Measurements from ENCODE around the gene DYRK1B.

Gene DYRK1B

DNA sequence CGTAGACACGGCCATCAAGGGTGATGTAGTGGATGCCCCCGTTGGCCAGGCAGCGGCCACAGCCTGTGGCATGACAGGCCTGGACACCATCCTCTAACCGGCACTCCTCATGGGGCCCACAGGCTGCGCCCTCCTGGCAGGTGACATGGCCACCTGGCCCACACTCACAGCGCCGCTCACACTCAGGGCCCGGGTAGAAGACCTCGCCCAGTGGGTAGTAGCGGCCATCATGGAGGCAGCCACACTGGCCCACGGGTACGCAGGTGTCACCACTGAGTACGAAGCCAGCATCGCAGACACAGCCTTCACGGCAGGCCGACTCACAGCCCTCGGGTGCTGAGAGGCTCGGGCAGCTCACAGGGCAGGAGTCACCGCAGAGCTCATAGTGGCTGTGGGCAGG lies 39.4 kb upstream of the DYRK1B start:
- no peak overlapping the region for H3K4me3 ChIP-seq (ENCODE audit: low read length)
- H3K4me1 ChIP-seq (ENCODE audit: control insufficient read depth, insufficient read depth, low read length), result no peaks in the 10 kb centered on the region
- H3K9ac ChIP-seq (ENCODE audit: low read length), result no peak overlapping the region
- no peaks in the 10 kb centered on the region for H3K9me3 ChIP-seq (ENCODE audit: control insufficient read depth, low read length)
- peaks cover 4% of the 10 kb centered on the region for H3K27me3 ChIP-seq (ENCODE audit: control insufficient read depth, insufficient read depth, low read length)
- H3K36me3 ChIP-seq (ENCODE audit: control insufficient read depth, insufficient read depth, low read length), result peaks cover 6% of the 10 kb centered on the region

DNA sequence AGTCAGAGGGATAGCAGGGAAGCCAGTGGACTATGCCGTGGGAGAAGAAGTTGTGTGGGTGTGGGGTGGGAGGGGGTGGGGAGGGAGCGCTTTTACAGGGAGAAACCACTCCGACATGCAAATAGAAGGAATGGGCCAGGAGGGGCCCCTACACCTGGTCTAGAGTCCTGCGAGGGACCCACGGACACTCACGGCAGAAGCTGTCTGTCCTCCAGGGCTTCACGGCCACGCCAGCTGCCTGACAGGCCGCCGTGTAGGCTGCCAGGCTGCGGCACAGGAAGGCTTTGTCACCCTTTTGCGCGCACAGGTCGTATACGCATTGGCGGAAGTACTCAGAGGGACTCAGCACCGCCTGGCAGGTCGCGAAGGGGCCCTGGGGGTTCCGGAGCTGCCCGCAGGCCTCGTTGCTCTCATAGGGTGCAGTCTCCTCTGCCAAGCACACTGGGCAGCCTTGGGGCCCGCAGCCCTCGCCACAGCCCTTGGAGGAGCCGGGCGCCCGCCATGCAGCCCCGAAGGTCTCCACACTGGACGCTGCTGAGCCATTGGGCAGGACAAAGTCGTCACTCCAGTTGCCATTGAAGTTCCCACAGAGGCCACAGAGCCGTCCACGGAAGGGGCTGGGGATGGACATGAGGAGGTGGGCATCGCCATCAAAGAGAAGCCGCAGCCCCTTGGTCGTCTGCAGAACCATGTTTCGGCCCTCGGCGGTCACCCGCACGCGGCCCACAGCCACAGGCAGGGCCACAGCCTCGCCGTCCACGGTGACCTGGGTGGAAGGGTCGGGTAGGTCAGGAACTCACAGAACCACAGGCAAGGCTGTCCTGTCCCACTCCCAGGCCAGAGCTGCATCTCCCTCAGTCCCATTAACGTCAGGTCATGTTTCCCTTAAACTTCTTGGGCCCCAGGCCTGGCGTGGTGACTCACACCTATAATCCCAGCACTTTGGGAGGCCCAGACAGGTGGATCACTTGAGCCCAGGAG lies 38.2 kb upstream of the DYRK1B start:
- Histone ChIP-seq H3K9ac (ENCODE audit: low read length) (no peak overlapping the region), H3K4me3 (ENCODE audit: low read length) (no peak overlapping the region), H3K27me3 (ENCODE audit: control insufficient read depth, insufficient read depth, low read length) (peaks cover 4% of the 10 kb centered on the region), H3K4me1 (ENCODE audit: control insufficient read depth, insufficient read depth, low read length) (no peaks in the 10 kb centered on the region), H3K36me3 (ENCODE audit: control insufficient read depth, insufficient read depth, low read length) (peaks cover 10% of the 10 kb centered on the region), H3K9me3 (ENCODE audit: control insufficient read depth, low read length) (no peaks in the 10 kb centered on the region)

DNA sequence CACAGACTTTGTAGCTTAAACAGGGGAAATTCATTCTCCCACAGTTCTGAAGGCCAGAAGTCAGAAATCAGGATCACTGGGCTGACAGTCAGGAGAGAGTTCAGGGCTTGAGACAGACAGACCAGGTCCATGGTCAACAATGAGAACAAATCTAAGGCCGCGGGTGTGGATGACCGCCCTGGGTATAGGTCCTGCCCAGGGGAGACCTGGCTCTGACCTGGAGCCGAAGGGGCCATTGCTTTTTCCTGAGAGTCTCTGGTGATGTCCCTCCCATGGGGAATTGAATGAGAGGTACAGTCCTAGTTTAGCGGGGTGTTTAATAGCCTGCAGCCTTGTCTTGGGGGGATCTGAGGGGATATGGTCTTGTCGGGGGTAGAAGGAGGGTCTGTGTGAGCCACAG lies 37.4 kb upstream of the DYRK1B start:
- no peaks in the 10 kb centered on the region for H3K4me1 ChIP-seq (ENCODE audit: control insufficient read depth, insufficient read depth, low read length)
- H3K4me3 ChIP-seq (ENCODE audit: low read length), result no peak overlapping the region
- no peak overlapping the region for H3K9ac ChIP-seq (ENCODE audit: low read length)
- peaks cover 4% of the 10 kb centered on the region for H3K27me3 ChIP-seq (ENCODE audit: control insufficient read depth, insufficient read depth, low read length)
- no peaks in the 10 kb centered on the region for H3K9me3 ChIP-seq (ENCODE audit: control insufficient read depth, low read length)
- peaks cover 12% of the 10 kb centered on the region for H3K36me3 ChIP-seq (ENCODE audit: control insufficient read depth, insufficient read depth, low read length)

DNA sequence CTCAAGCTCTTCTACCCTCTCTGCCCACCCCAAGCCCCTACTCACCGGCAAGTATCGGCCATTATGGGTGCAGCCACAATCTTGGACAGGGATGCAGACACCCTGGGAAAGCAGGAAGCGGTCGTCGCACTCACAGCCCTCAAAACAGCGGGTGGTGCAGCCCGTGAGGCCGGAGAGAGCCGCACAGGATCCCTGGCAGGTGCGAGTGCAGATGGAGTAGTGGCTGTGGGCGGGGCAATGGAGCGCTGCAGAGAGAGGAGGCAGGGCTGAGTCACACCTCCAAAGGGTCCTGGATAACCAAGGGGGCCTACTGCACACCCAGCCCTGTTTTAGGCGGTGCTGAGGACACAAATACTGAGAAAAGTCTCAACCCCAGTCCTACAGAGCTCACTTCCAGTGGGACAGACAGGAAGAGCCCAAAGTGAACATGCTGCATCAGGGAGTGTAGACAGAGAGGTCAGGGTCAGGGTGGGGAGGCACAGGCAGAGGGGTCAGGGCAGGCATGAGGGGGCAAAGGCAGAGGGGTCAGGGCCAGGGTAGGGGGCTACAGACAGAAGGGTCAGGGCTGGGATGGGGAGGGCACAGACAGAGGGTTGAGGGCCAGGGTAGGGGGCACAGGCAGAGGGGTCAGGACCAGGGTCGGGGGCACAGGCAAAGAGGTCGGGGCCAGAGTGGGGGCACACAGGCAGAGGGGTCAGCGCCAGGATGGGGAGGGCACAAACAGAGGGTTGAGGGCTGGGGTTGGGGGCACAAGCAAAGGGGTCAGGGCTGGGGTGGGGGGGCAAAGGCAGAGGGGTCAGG lies 36.4 kb upstream of the DYRK1B start:
- Histone ChIP-seq H3K9ac (ENCODE audit: low read length) (no peak overlapping the region), H3K4me1 (ENCODE audit: control insufficient read depth, insufficient read depth, low read length) (no peaks in the 10 kb centered on the region), H3K4me3 (ENCODE audit: low read length) (no peak overlapping the region), H3K9me3 (ENCODE audit: control insufficient read depth, low read length) (no peaks in the 10 kb centered on the region), H3K27me3 (ENCODE audit: control insufficient read depth, insufficient read depth, low read length) (no peaks in the 10 kb centered on the region), H3K36me3 (ENCODE audit: control insufficient read depth, insufficient read depth, low read length) (peaks cover 12% of the 10 kb centered on the region)

DNA sequence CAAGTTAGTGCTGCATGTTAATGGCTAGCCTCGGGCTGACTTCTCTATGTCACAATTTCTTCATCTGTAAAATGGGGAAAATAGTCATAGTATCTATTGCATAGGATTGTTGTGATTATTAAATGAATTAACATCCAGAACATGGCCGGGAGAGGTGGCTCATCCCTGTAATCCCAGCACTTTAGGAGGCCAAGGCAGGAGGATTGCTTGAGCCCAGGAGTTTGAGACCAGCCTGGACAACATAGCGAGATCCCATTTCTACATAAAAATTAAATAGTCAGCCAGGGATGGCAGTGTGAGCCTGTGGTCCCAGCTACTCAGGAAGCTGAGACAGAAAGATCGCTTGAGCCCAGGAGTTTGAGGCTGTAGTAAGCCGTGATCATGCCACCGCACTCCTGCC lies 34.0 kb upstream of the DYRK1B start:
- no peaks in the 10 kb centered on the region for H3K27me3 ChIP-seq (ENCODE audit: control insufficient read depth, insufficient read depth, low read length)
- H3K4me1 ChIP-seq (ENCODE audit: control insufficient read depth, insufficient read depth, low read length), result no peaks in the 10 kb centered on the region
- H3K9ac ChIP-seq (ENCODE audit: low read length), result no peak overlapping the region
- no peaks in the 10 kb centered on the region for H3K9me3 ChIP-seq (ENCODE audit: control insufficient read depth, low read length)
- no peak overlapping the region for H3K4me3 ChIP-seq (ENCODE audit: low read length)
- H3K36me3 ChIP-seq (ENCODE audit: control insufficient read depth, insufficient read depth, low read length), result peaks cover 17% of the 10 kb centered on the region

DNA sequence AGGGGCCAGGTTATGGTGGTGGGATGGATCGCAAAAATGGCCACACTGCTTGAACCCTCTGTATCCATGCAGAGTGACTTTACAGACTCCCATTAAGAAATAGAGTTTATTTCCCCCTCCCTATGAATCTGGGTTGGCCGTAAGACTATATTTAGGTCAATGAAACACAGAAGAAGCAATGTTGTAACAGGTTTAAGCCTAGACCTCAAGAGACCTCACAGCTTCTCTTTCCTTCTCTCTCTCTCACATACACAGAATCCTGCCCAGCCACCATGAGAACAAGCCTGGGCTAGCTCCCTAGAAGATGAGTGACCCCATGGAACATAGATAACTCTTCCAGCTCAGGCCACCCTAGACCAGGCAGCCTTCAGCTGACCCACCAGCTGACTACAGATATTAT lies 33.2 kb upstream of the DYRK1B start:
- H3K4me1 ChIP-seq (ENCODE audit: control insufficient read depth, insufficient read depth, low read length), result no peaks in the 10 kb centered on the region
- no peaks in the 10 kb centered on the region for H3K9me3 ChIP-seq (ENCODE audit: control insufficient read depth, low read length)
- H3K27me3 ChIP-seq (ENCODE audit: control insufficient read depth, insufficient read depth, low read length), result no peaks in the 10 kb centered on the region
- H3K4me3 ChIP-seq (ENCODE audit: low read length), result no peak overlapping the region
- peaks cover 14% of the 10 kb centered on the region for H3K36me3 ChIP-seq (ENCODE audit: control insufficient read depth, insufficient read depth, low read length)
- H3K9ac ChIP-seq (ENCODE audit: low read length), result no peak overlapping the region

DNA sequence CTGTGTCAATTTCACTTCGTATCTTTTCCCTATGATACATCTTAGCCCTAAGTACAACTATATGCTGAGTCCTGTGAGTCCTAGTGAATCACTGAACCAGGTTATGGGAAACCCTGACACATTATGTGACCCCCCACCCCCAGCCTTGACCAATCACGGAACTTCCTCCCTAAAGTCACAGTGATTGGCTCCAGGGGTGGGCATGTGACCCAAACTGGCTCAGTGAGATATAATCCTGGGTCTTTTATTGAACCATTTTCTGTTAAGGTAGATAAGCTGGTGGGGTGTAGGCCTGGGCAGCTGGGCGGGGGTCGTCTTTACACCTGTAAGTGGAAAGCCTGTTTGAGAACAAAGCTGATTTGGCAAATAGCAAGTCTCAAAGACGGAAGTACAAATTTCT lies 32.0 kb upstream of the DYRK1B start:
- no peaks in the 10 kb centered on the region for H3K27me3 ChIP-seq (ENCODE audit: control insufficient read depth, insufficient read depth, low read length)
- H3K4me3 ChIP-seq (ENCODE audit: low read length), result no peak overlapping the region
- H3K36me3 ChIP-seq (ENCODE audit: control insufficient read depth, insufficient read depth, low read length), result peaks cover 14% of the 10 kb centered on the region
- no peaks in the 10 kb centered on the region for H3K9me3 ChIP-seq (ENCODE audit: control insufficient read depth, low read length)
- H3K9ac ChIP-seq (ENCODE audit: low read length), result no peak overlapping the region
- H3K4me1 ChIP-seq (ENCODE audit: control insufficient read depth, insufficient read depth, low read length), result no peaks in the 10 kb centered on the region

DNA sequence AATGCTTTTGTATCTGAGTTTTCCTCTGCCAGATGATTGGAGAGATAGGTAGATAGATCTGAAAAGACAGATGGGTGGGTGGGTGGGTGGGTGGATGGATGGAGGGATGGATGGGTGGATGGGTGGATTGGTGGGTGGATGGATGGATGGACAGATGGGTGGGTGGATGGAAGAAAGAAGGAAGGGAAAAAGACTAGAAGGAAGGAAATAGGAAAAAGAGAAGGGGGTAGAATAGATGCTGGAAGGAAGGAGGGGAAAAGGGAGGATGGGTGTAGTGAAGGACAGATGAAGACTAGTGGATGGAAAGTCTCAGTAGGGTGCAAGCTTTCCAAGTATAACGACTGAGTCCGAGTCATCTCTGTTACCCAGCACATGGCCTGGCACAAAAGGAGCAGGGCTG lies 31.2 kb upstream of the DYRK1B start:
- Histone ChIP-seq H3K4me3 (ENCODE audit: low read length) (no peak overlapping the region), H3K9me3 (ENCODE audit: control insufficient read depth, low read length) (no peaks in the 10 kb centered on the region), H3K27me3 (ENCODE audit: control insufficient read depth, insufficient read depth, low read length) (no peaks in the 10 kb centered on the region)

DNA sequence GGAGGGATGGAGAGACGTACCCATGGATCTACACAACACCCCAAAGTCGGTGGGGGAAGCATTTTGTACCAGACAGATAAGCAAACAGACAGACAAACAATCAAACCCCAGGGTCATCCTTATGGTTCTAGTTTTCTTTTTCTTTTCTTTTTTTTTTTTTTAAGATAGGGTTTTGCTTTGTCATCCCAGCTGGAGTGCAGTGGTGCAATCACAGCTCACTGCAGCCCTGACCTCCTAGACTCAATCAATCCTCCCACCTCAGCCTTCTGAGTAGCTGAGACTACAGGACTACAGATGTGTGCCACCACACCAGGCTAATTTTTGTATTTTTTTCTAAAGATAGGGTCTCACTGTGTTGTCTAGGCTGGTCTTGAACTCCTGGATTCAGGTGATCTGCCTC lies 30.2 kb upstream of the DYRK1B start:
- H3K4me3 ChIP-seq (ENCODE audit: low read length), result no peak overlapping the region
- H3K9me3 ChIP-seq (ENCODE audit: control insufficient read depth, low read length), result no peaks in the 10 kb centered on the region
- H3K4me1 ChIP-seq (ENCODE audit: control insufficient read depth, insufficient read depth, low read length), result no peaks in the 10 kb centered on the region
- no peaks in the 10 kb centered on the region for H3K27me3 ChIP-seq (ENCODE audit: control insufficient read depth, insufficient read depth, low read length)
- no peak overlapping the region for H3K9ac ChIP-seq (ENCODE audit: low read length)
- H3K36me3 ChIP-seq (ENCODE audit: control insufficient read depth, insufficient read depth, low read length), result peaks cover 14% of the 10 kb centered on the region

More for the DNA sequence above, 31.2 kb upstream of the DYRK1B start:
- Histone ChIP-seq H3K4me1 (ENCODE audit: control insufficient read depth, insufficient read depth, low read length) (no peaks in the 10 kb centered on the region), H3K36me3 (ENCODE audit: control insufficient read depth, insufficient read depth, low read length) (peaks cover 14% of the 10 kb centered on the region), H3K9ac (ENCODE audit: low read length) (no peak overlapping the region)

DNA sequence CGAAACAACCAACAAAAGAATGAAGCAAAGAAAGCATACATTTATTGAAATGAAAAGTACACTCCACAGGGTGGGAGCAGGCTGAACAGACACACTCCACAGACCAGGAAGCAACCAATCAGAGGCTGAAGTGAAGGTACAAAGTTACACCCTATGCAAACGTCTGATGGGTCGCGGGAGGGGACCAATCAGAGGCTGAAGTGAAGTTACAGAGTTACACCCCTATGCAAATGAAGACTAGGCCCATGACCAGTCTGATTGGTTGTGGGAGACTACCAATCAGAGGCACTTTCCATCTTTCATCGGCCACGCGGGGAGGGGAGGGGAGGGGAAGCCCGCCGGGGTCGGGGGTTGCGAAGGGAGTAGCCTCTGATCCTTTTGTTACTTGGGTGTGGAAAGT lies 24.6 kb upstream of the DYRK1B start:
- Histone ChIP-seq H3K9me3 (ENCODE audit: control insufficient read depth, low read length) (no peaks in the 10 kb centered on the region), H3K27me3 (ENCODE audit: control insufficient read depth, insufficient read depth, low read length) (no peaks in the 10 kb centered on the region)

DNA sequence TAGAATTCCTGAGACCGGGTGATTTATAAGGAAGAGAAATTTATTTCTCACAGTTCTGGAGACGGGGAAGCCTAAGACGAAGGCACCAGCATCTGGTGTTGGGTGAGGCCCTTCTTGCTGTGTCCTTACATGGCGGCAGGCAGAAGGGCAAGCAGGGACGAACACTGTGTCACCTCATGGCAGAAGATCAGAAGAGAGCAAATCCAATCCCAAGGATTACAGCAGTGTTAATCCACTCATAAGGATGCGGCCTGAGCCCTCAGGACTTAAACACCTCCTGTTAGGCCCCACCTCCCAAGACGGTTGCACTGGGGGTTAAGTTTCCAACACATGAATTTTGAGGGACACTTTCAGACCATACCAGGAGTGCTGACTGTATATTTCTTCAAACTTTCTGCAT lies 18.9 kb upstream of the DYRK1B start:
- Histone ChIP-seq H3K9me3 (ENCODE audit: control insufficient read depth, low read length) (no peaks in the 10 kb centered on the region), H3K36me3 (ENCODE audit: control insufficient read depth, insufficient read depth, low read length) (no peaks in the 10 kb centered on the region), H3K4me3 (ENCODE audit: low read length) (no peak overlapping the region), H3K4me1 (ENCODE audit: control insufficient read depth, insufficient read depth, low read length) (no peaks in the 10 kb centered on the region), H3K27me3 (ENCODE audit: control insufficient read depth, insufficient read depth, low read length) (no peaks in the 10 kb centered on the region), H3K9ac (ENCODE audit: low read length) (no peak overlapping the region)

More for the DNA sequence above, 24.6 kb upstream of the DYRK1B start:
- Histone ChIP-seq H3K36me3 (ENCODE audit: control insufficient read depth, insufficient read depth, low read length) (peaks cover 5% of the 10 kb centered on the region), H3K4me1 (ENCODE audit: control insufficient read depth, insufficient read depth, low read length) (no peaks in the 10 kb centered on the region), H3K9ac (ENCODE audit: low read length) (no peak overlapping the region), H3K4me3 (ENCODE audit: low read length) (no peak overlapping the region)

DNA sequence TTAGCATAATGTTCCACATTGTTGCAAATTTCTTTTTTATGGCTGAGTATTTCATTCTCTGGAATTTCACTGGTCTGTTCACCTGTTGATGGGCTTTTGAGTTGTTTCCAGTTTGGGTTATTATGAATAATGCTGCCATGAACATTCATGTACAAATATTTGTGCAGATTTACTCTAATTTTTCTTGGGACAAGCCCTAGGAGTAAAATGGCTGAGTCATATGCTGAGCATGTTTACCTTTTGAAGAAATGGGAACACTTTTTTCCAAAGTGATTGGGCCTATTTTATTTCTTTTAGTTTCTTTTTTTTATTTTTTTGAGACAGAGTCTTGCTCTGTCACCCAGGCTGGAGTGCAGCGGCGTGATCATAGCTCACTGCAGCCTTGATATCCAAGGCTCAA lies 16.9 kb upstream of the DYRK1B start:
- Histone ChIP-seq H3K4me3 (ENCODE audit: low read length) (no peak overlapping the region), H3K36me3 (ENCODE audit: control insufficient read depth, insufficient read depth, low read length) (no peaks in the 10 kb centered on the region), H3K9me3 (ENCODE audit: control insufficient read depth, low read length) (no peaks in the 10 kb centered on the region), H3K4me1 (ENCODE audit: control insufficient read depth, insufficient read depth, low read length) (peaks cover 10% of the 10 kb centered on the region), H3K27me3 (ENCODE audit: control insufficient read depth, insufficient read depth, low read length) (no peaks in the 10 kb centered on the region), H3K9ac (ENCODE audit: low read length) (no peak overlapping the region)

All from mucosa of stomach (tissue), 1 donor.